GOT3 (cell line): ENCODE data around the gene TBRG4.

Experiments
- DNase-seq: peaks from one replicate; lab custom pipeline; 2025; ENCODE audit warnings: mixed read lengths; lab: John Stamatoyannopoulos, UW

Gene TBRG4

DNA sequence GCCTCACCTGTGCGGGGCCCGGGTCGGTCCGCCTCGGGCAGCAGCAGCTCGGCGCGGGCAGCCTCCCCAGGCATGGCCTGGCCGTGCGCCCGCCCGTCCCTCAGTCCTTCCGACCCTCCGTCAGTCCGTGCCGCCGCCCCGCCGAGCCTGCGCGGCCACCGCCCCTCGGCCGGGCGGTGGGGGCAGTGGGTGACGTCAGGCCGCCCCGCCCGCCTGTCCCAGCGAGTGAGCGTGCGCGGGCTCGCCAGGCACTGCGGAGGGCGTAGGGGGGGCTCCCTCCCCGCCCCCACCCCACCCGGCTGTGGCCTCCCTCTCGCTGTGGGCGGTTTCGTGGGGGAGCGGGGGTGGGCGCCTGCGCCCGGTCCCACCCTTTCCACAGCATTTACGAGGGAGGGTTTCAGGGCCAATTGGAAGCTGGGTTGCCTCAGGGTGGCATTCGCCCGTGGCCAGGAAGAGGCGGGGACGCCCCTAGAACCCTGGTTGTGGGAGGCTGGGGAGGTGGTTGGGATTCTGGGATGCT, 22.6 kb downstream of the TBRG4 start, which contains the start of gene NACAD:
Gene NACAD (minus strand): TSS at position 149 of the 520 bp plus-strand sequence. CDS start 75 bp downstream, at position 74.
- no peak for DNase-seq

DNA sequence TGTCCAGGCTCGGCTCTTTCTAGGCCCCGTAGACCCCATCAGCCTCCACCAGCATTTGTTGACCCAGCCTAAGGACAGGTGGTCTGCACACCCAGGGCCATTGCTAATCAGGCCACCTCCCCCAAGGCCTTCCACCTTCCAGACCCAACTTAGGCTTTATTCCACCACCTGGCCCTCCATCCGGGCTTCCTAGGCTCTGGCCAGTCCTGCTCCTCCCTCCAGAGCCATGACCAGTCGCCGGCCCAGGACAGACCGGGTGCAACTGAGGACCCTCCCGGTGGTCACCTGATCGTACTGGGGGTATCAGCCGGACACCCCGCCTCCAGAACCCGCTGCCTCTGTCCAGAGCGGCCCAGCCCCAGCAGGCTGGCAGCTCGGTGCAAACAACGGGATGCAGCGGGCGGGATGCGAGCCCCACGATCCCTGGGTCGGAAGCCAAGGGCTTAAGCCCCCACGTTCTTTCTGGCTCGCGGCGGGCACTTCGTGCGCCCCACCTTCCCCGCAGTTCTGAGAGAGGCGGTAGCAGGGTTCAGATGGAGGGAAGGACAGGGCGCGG, 23.3 kb downstream of the TBRG4 start:
- DNase-seq, result no peak

DNA sequence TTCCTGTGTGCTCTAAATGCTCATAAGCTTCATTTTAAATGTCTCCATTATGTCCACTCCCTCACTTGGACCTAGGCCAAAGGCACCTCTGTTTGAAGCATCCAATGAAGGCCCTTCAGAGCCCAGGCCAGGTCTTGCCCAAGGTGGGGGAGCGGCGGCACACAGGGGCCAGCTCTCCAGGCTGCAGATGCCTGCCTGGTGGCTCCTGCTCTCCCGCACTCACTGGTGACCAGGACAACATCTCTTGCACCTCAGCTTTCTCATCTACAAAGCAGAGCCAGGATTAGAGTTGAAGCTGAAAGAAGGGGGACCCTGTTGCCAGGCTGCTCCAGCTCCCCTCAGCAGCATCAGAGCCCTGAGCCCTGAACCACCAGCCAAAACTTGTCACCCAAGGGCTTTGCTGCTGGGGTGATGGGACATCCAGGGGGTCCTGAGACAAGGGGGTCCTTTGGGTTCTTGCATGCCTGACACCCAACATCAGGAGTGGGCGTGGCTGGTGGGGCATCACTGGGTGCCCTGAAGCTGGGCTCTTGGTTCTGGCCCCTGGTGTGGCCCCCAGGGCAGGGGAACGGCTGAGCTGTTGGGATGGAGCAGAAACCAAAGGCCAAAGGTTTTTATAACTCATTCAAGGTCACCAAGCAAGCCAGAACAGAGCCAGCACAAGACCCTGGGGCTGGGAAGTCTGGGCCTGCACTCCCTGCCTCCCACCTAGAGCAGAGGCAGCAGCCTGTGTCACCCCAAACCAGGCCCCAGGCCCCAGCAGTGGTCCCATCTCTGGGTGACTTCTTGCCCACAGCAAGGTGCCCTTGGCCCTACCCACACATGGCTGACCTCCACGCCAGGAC, 24.0 kb downstream of the TBRG4 start:
- DNase-seq, result no peak

DNA sequence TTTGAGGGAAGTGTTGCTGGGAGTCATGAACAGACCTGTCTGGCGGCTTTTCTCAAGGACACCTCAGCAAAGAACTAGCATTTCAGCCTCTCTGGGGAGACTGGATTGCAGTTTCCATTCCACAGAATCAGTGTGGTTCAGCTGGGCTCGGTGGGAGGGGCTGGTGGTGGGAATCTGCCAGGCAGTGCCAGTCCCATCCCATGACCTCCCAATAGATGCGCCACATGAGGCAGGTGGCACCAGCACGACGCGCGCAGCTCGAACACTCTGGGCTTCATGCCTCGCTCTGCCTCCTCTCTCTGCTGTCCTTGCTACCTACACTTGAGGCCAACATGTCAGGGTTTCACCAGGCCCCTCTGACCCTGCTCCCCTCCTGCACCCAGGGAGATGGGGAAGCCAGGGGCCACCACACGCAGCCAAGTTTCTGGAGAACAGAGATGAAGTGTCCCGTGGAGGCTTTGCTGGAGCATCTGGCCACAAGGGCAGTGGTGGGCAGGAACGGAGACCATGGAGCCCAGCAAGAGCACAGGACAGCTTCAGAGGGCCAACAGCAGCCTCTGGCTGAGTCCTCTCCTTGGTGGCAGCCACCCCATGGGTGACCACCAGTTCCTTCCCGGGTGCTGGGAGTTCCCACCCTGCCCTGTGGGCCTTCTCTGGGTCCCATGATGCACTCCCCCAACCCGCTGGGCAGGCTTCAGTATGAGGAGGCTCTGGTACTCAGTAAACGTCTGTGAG, 25.0 kb downstream of the TBRG4 start:
- no peak for DNase-seq

DNA sequence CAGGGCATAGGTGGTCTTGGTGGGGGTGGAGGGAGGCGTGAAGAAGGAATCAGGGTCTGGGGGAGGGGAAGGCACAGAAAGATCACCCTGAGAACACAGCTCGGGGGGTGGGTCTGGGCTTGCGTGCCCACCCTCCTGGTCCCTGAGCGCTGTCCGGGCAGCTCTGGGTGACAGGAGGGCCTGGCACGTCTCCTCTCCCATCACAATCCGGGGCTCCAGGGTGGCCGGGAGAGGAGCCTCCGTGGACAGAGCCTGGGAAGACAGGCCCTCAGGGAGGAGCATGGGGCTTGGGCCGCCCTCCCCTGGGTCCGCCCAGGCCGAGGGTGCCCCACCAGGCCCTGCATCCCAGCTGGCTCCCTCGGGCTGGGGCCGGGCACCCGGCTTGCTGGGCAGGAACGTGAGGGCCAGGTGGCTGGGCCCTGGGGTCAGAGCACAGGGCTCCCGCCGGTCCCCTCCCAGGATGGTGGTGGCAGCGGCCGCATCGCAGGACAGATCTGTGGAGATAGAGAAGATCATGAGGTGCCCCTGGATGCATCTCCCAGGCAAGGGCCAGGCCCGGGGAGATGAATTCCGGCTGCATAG, 25.8 kb downstream of the TBRG4 start:
- no peak for DNase-seq

DNA sequence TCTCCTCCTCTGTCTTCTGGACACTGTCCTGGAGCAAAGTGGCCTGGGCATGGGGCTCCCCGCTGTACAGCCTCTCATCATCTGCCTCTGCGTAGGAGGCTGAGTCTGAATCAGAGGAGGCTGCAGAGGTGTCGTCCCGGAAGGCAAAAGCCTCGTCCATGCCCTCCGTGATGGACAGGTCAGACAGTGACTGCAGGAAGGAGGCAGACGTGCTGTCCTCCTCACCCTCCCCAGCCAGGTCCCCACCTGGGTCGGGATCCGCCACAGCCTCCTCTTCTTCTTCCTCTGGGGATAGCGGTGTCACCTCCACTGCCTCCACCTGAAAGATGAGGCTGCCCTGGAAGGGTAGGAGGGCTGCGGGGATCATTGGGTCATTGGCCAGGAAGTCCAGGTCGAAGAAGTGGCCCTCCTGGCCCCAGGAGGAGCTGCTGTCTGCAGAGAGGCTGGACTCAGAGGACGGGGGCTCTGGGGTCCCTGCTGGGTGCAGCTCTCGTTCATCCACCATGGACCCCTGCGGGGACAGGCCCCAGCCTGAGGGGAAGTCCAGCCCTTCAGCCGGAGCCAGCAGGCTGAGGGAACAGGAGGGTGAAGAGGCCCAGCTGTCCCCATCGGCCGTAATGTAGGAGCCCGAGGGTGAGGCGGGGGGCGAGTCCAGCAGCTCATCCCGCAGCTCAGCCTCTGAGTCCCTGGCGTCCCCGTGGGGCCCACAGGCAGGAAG, 26.4 kb downstream of the TBRG4 start:
- no peak for DNase-seq

DNA sequence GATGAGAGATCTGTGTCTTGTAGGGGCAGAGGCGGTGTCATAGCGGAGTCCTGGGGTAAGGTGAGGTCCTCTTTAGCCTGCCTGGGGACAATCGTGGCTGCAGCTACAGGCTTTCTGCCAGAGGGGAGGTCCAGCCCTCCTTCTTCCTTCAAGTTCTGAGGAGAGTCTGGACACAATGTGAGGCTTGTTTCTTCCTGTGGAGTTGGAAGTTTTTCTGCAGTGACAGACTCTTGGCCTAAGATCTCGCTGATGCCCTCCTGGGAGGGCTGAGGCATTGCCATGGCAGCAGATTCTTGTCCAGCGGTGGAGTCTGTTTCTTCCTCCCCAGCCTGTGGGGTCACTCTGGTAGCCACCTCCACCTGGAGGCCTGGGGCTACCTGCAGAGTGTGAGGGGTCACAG, 27.2 kb downstream of the TBRG4 start:
- DNase-seq, result no peak

DNA sequence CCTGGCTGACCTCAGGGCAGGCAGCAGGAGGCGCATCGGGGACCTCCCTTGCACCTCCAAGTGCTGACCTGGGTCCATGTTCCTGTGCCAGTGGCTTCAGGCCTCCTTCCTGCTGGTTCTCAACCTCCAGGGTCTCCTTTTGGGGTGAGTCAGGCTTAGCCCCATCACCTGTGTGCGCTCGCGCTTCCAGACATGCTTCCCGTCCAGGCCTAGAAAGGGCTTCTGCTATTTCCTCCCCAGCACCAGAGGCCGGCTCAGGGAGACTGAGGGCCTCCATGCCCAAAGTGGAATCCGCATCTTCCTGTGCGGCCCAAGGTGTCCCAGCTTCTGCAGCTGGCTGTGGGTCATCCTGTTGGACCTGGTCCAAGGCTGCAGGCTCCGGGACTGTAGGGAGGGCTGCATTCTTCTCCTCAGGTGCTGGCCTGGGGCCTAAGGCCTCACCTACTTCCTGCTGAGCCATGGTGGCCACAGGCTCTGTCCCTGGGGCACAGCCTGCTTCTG, 28.6 kb downstream of the TBRG4 start:
- no peak for DNase-seq

DNA sequence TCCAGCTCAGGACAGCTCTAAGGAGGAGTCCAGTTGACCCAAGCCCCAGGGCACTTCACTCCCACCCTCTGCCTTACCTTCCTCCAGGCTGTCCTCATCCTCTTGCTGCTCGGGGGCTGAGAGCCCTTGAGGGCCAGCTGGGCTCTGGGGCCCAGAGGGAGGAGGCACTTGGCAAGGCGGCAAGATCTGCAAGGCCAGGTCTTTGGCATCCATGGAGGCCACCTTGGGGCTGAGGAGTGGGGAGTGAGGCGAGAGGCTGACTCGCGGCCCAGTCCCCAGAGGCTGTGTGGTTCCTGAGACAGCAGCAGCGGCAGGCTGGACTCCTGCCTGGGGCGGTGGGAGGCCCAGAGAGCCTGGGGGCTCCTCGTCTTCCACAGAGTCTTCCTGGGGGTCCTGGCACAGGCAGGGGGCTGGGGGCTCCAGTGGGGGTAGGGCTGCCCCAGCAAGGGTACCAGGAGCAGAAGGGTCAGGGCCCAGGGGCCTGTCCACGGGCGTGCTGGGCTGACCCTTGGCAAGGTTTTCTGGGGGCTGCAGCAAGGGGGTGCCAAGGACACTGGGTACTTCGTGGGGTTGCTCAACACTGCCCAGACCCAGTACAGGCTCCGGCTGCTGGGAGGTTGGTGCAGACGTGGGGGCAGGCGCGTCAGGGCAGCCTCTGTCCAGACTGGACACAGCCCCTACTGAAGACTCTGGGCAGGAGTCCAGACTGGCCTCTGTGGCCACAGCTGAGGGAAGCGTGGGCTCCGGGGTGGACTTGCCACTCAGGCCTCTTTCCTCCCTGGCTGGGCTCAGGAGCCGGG, 29.3 kb downstream of the TBRG4 start:
- DNase-seq, result no peak

DNA sequence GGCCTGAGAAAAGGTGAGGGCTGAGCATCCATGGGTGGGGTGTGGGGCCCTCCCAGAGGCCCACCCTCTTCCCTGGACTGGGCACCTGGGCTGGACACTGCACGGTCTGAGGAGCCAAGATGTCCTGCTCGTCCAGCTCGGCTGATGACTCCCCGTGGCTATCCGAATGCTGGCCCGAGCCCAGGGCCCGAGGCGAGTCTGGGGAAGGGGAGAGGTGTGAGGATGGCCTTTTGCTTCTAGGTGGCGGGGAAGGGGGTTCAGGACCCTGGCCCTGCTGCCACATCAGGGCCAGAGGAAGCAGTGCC, 29.9 kb downstream of the TBRG4 start:
- DNase-seq, result no peak

DNA sequence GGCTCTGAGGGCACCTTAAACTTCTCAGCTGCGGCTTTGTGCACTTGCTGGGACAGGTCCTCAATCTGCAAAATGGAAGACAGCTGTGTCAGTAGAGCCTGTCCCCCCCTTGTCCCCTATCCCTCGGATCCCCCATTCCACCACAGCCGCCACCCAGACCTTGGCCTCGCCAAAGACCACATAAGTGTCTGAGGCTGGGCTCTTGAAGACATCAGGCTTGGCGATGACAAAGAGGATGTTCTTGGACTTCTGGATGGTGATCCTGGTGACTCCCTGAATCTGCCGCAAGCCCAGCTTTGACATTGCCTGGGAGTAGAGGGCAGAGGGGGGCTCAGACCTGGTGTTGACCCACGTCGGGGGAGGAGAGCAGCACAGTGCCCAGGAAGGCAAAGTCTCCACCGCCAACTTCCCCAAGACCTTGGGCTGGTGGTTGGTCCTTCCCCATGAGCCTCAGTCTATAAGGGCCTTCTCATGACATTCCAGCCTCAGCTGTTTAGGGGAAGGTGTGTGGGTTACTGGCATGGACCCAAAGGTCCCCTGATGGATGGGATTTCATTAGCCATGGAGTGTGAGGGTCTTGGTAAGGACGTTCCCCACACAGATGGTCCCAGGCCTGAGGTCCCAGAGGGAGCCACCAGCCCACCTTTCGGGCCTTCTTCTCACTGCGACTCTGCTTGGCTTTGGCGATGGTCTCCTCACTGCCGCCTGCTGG, 30.4 kb downstream of the TBRG4 start:
- no peak for DNase-seq

DNA sequence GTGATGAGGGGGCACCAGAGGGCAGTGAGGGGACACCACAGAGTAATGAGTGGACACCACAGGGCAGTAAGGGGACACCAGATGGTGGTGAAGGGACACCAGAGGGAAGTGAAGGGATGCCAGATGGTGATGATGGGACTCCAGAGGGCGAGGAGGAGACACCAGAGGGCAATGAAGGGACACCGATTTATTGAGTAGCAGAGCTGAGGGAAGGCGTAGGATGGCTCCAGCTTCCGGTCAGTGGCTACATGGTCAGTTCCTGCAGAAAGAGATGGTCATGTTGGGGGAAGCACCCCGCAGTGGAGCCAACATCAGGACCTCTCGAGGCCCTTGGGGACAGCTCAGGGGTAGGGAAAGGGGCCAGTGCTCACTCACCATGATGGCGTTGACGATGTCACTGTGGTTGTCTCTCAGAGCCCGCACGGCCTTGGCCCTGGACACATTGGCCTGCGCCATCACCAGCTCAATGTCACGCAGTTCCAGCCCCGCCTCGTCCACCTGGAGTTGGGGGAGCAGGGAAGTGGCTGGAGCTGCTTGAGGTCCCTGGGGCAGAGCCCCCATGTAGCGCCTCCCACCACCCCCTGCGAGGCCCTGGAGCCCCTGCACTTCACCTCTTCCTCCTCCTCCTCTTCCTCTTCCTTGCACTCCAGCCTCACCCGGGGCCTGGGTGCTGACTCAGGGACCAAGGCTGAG, 31.1 kb downstream of the TBRG4 start:
- no peak for DNase-seq

DNA sequence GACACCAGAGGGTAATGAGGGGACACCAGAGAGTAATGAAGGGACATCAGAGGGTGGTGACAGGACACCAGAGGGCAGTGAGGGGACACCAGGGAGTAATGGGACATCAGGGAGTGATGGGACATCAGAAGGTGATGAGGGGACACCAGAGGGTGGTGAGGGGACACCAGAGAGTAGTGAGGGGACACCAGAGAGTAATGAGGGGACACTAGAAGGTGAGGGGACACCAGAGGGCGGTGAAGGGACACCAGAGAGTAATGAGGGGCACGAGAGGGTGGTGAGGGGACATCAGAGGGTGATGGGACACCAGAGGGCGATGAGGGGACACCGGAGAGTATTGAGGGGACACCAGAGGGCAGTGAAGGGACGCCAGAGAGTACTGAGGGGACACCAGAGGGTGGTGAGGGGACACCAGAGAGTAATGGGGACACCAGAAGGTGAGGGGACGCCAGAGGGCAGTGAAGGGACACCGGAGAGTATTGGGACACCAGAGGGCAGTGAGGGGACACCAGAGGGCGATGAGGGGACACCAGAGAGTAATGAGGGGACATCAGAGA, 33.3 kb downstream of the TBRG4 start:
- DNase-seq, result no peak

DNA sequence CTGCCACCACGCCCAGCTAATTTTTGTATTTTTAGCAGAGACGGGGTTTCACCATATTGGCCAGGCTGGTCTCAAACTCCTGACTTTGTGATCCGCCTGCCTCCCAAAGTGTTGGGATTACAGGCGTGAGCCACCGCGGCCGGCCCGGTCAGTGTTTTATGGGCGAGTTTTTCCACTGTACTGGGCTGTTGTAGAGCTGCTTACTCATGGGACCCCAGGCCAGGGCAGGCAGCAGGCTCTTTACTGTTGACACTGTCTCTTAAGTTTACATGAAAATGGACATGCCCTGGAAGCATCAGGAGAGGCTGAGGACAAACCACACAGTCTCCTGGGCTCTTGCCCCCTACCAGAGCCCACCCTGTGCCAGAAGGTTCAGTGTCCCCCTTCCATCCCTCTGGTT, 33.9 kb downstream of the TBRG4 start:
- no peak for DNase-seq

DNA sequence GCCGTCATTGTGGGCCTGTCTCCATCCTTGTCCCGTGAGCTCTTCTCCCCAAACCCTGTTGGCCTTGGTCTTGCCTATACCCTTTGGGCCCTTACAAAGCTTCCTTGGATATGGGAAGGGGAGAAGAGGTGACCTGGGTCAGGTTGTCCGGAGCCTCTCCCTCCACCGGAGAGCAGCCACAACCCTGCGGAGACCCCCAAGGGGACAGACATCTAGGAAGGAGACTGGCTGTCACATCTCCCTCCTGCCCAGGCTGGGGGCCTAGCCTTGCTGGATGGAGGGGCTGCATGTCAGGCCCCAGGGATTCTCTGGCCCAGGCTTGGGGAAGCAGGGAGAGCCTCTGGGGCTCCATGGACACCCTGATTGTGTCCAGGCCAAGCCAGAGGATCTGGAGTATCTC, 34.6 kb downstream of the TBRG4 start:
- DNase-seq, result no peak

DNA sequence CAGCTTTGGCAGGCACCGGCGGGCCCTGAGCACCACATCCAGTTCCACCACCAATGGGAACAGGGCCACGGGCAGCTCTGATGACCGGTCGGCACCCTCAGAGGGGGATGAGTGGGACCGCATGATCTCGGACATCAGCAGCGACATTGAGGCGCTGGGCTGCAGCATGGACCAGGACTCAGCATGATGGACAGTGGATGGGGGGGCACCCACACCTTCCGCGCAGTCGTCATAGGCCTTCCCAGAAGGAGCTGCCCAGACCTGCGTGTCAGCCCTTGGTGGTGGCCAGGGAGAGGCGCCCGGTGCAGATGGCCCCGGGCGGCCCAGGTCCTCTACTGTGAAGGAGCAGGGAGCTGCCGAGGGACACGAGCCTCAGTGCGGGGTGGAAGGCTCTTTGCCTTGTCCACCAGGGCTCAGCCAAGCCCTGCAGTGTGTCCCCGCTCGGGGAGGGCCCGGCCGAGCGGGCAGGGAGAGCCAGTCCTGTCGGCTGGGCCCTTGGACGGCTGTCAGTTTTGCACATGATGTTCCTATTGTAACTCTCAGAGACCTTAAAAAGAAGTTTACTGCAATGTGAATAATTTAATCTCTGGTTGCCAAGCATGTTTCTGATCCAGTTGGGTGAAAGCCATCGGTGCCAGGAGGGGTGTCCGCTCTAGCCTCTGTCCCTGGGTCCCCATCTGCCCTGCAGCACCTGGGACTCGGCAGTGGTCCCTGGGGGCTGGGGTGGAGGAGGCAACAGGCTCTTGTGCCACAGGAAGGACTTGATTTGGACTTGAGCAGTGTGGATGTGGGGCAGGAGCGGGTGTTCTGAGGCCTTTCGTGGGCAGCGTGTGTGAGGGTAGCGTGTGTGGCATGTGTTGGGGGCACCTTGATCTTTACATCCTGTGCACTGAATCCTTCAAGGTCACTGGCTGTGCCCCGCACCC, 35.4 kb downstream of the TBRG4 start:
- no peak for DNase-seq

DNA sequence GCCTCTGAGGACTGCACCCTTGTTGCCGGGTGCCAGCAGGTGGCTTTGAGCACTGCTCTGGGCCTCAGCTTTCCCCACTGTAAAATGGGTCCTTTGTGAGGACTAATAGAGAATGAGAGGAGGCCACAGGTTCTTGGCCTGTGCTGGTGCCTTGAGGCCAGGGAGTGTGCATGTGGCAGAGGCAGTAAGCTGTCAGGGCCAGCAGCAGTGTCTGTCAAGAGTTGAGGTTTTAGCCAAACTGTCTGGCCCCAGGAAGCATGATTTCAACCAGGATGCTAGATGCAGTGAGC, 36.2 kb downstream of the TBRG4 start:
- DNase-seq, result no peak
